Stomach (tissue), 9 donors: Measurements from ENCODE around the gene TRPV4. TPM values are rescaled to one million over a fixed set of nuclear protein-coding genes. Genes with fewer than 3 reads are reported as not detected.

Source experiments
- DNase-seq, 2 donors: peaks; one replicate each; pipeline versions ENCODE4 v3.0.0 to v3.0.0-alpha.2; 2013 to 2019
- H3K27ac ChIP-seq, 5 donors: fragments of 200-600 bp in 4 of 5; sonication (generic) in 4 of 5; one replicate each; pipeline ENCODE4 v1.5.1; 2013 to 2019; ENCODE audit warnings: mild to moderate bottlenecking in 1 of 5, moderate library complexity in 1 of 5
- H3K27me3 ChIP-seq, 3 donors: fragments of 200-600 bp; sonication (generic); one replicate each; pipeline ENCODE4 v1.5.1; 2017 to 2019; ENCODE audit warnings: mixed run types in 1 of 3
- H3K36me3 ChIP-seq, 4 donors: fragments of 200-600 bp; sonication (generic); 1 replicate in 3 of 4; 2 replicates in 1 of 4; pipeline ENCODE4 v1.5.1; 2016 to 2019
- H3K4me1 ChIP-seq, 4 donors: fragments of 200-600 bp; sonication (generic); one replicate each; pipeline ENCODE4 v1.5.1; 2016 to 2019
- H3K4me3 ChIP-seq, 4 donors: fragments of 200-600 bp; sonication (generic) in 3 of 4; one replicate each; pipeline ENCODE4 v1.5.1; 2016 to 2019; ENCODE audit warnings: mild to moderate bottlenecking in 1 of 4
- H3K9me3 ChIP-seq, 4 donors: fragments of 200-600 bp; sonication (generic); one replicate each; pipeline ENCODE4 v1.5.1; 2016 to 2019
- CTCF ChIP-seq, 7 experiments: fragments of 450-650 bp in 4 of 7; fragments of 200-600 bp in 3 of 7; sonication (generic) in 3 of 7; IDR thresholded peaks; one replicate each; pipeline ENCODE4 v1.5.1; 2016 to 2019; ENCODE audit warnings: antibody characterized with exemption in 7 of 7, control low read depth in 2 of 7, mild to moderate bottlenecking in 1 of 7
- EP300 ChIP-seq: sonication (generic); formaldehyde crosslinking; IDR thresholded peaks from one replicate; pipeline ENCODE4 v1.6.1; 2017; ENCODE audit warnings: antibody characterized with exemption
- POLR2A ChIP-seq, 4 donors: fragments of 450-650 bp; IDR thresholded peaks; one replicate each; pipeline ENCODE4 v1.6.1; 2016; ENCODE audit warnings: antibody characterized with exemption in 4 of 4, control low read depth in 2 of 4, mild to moderate bottlenecking in 1 of 4, moderate library complexity in 1 of 4
- POLR2AphosphoS5 ChIP-seq, 3 donors: sonication (generic); formaldehyde crosslinking; IDR thresholded peaks; one replicate each; pipeline ENCODE4 v1.6.1; 2016; ENCODE audit warnings: antibody characterized with exemption in 3 of 3
- WGBS, 5 donors: extraction: QIAGEN DNeasy Blood & Tissue Kit in 3 of 5; methylation state at CpG; one replicate each; pipeline versions ENCODE4 v1.1.5 to v1.1.7; 2013 to 2018; 5-methylcytosine and 5-hydroxymethylcytosine counted together
- intact Hi-C: fragments of 100-400 bp; cut with DNase I; formaldehyde crosslinking; loops from one replicate; pipeline ENCODE4 v1.15.1; 2023; ENCODE audit warnings: low total_unique reads
- polyA plus RNA-seq, 3 donors: library from polyadenylated mRNA; stranded (reverse); fragments of 200-250 nt; gene quantifications; one replicate each; pipeline ENCODE4 v1.2.3, GENCODE V29; 2013
- total RNA-seq, 5 donors: library from RNA; depleted of rRNA; stranded (reverse); fragments of >200 nt; gene quantifications; one replicate each; pipeline versions ENCODE4 v1.1.0 to v1.2.3, GENCODE V29; 2014 to 2016
- donor health status: healthy with polysubstance abuse.
- donor health status: Bipolar disorder and iron deficiency.
- donor health status: healthy.

Gene TRPV4
- total and polyA plus RNA-seq, 8 donors = 0.75 to 3.8 (median 1.4) TPM; not detected in 4

GRCh38 chr12:109818253-109818652, 14.9 kb downstream of the TRPV4 start:
- no peaks in the 10 kb centered on the region for H3K36me3 ChIP-seq
- peaks cover 0 to 25% (median 0%) of the 10 kb centered on the region in 3 donors for H3K27me3 ChIP-seq
- intact Hi-C loops = no loop called here
- no peaks in the 10 kb centered on the region for H3K9me3 ChIP-seq
- H3K4me1 ChIP-seq = peaks cover 0 to 9% (median 9%) of the 10 kb centered on the region in 4 donors
- TF ChIP-seq CTCF (IDR thresholded peaks at IDR 0.05) = no peak
- no peak for TF ChIP-seq EP300
- TF ChIP-seq POLR2A (IDR thresholded peaks at IDR 0.05) = no peak
- no peak for TF ChIP-seq POLR2AphosphoS5 (IDR thresholded peaks at IDR 0.05)
- WGBS, 5 donors = 88 to 95% (median 90%) methylated on average over 8 to 9 of the region's 9 CpGs
- H3K4me3 ChIP-seq = no peak overlapping the region
- no peak overlapping the region for H3K27ac ChIP-seq
- no peak for DNase-seq

DNA sequence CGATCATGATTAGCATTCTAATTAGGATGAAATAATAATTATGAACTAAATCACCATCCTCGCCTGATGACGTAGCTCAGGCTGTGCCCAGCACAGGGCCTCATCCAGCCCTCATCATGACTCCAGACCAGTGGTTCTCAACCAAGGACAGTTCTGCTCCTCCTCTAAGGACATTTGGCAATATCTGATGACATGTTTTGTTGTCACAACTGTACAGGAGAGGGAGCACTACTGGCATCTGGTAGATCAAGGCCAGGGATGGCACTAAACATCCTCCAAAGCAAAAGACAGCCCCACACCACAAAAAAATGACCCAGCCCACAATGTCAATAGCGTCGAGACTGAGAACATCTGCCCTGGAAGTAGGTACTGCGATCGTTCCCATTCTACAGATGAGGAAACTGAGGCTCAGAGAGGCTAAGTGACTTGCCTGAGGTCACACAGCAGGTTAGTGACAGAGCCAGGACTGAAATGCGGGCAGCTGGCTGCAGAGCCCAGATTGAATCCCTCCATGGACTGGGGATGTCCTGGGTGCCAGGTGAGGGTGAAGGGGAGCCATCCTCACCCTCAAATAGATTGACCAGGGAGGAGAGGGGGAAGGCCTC, 15.5 kb downstream of the TRPV4 start:
- WGBS, 5 donors = 92 to 96% (median 93%) methylated on average over 8 of the region's 8 CpGs
- DNase-seq = no peak

GRCh38 chr12:109816870-109817269, 16.3 kb downstream of the TRPV4 start:
- Histone ChIP-seq H3K4me1 (no peaks in the 10 kb centered on the region), H3K27me3 (peaks cover 0 to 19% (median 0%) of the 10 kb centered on the region in 3 donors), H3K27ac (no peak overlapping the region), H3K4me3 (no peak overlapping the region), H3K36me3 (no peaks in the 10 kb centered on the region), H3K9me3 (no peaks in the 10 kb centered on the region)
- DNase-seq = no peak
- WGBS, 5 donors = 72 to 85% (median 81%) methylated on average over 6 to 7 of the region's 7 CpGs
- TF ChIP-seq POLR2A (IDR thresholded peaks at IDR 0.05) = no peak
- no peak for TF ChIP-seq EP300
- TF ChIP-seq POLR2AphosphoS5 (IDR thresholded peaks at IDR 0.05) = no peak
- TF ChIP-seq CTCF (IDR thresholded peaks at IDR 0.05) = no peak
- intact Hi-C loops = no loop called here

More for the DNA sequence above, 15.5 kb downstream of the TRPV4 start:
- intact Hi-C loops = no loop called here
- Histone ChIP-seq H3K4me3 (no peak overlapping the region), H3K27me3 (peaks cover 0 to 23% (median 0%) of the 10 kb centered on the region in 3 donors), H3K27ac (no peak overlapping the region), H3K4me1 (peaks cover 0 to 4% (median 3%) of the 10 kb centered on the region in 4 donors), H3K9me3 (no peaks in the 10 kb centered on the region), H3K36me3 (no peaks in the 10 kb centered on the region)
- no peak for TF ChIP-seq POLR2A (IDR thresholded peaks at IDR 0.05)
- TF ChIP-seq EP300 = no peak
- TF ChIP-seq CTCF (IDR thresholded peaks at IDR 0.05) = no peak
- no peak for TF ChIP-seq POLR2AphosphoS5 (IDR thresholded peaks at IDR 0.05)

GRCh38 chr12:109815757-109816617, 17.2 kb downstream of the TRPV4 start:
- no peaks in the 10 kb centered on the region for H3K9me3 ChIP-seq
- 64 to 72% (median 68%) methylated on average over 10 of the region's 10 CpGs for WGBS, 5 donors
- TF ChIP-seq CTCF (IDR thresholded peaks at IDR 0.05) = no peak
- no peak for TF ChIP-seq EP300
- TF ChIP-seq POLR2AphosphoS5 (IDR thresholded peaks at IDR 0.05) = no peak
- TF ChIP-seq POLR2A (IDR thresholded peaks at IDR 0.05) = no peak
- peaks cover 0 to 19% (median 0%) of the 10 kb centered on the region in 3 donors for H3K27me3 ChIP-seq
- no peak overlapping the region for H3K4me3 ChIP-seq
- H3K36me3 ChIP-seq = no peaks in the 10 kb centered on the region
- intact Hi-C loops = no loop called here
- DNase-seq = no peak
- no peaks in the 10 kb centered on the region for H3K4me1 ChIP-seq
- H3K27ac ChIP-seq = no peak overlapping the region
